ENCODE measurements around the gene EPHB2. TPM values are rescaled to one million over a fixed set of nuclear protein-coding genes. Genes with fewer than 3 reads are reported as not detected.

Gene EPHB2

DNA sequence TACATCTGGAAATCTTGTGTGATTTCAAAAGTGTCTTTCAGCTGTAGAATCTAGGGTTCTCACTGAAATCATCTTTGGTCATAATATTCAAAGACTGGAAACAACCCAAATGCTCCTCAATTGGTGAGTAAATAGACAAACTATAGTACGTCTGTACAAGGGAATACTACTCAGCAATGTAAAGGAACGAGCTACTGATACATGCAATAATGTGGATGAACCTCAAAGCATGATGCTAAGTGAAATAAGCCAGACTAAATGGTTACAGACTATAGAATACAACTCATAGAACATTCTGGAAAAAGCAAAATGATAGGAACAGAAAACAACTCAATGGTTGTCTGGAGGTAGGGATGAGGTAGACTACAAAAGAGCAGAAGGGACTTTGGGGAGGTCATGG lies 259.5 kb downstream of the EPHB2 start:
- no peak overlapping the region for H3K4me3 ChIP-seq (ENCODE audit: low read length in 2 of 2)
- no CpG with 5 or more reads among the region's 2 CpGs for WGBS, 2 donors (ENCODE audit: extremely low coverage in 2 of 2, insufficient read length in 2 of 2, insufficient replicate concordance in 1 of 2)
- peaks cover 0 to 6% of the 10 kb centered on the region in 2 donors for H3K4me1 ChIP-seq (ENCODE audit: control insufficient read depth in 2 of 2, insufficient read depth in 1 of 2, low read depth in 1 of 2, low read length in 2 of 2)
- H3K27me3 ChIP-seq (ENCODE audit: control insufficient read depth in 3 of 3, insufficient read depth in 3 of 3, low read depth in 1 of 3, low read length in 3 of 3), result peaks cover 0 to 31% (median 0%) of the 10 kb centered on the region in 3 experiments
- no peak for DNase-seq (ENCODE audit: low spot score)
- no peak overlapping the region for H3K4ac ChIP-seq (ENCODE audit: low read length)
- no peak overlapping the region for H2BK120ac ChIP-seq (ENCODE audit: low read depth, low read length)
- no peak overlapping the region for H2AFZ ChIP-seq (ENCODE audit: low read length)
- no peak overlapping the region for H2BK15ac ChIP-seq (ENCODE audit: low read length)
- no peak overlapping the region for H3K23ac ChIP-seq (ENCODE audit: low read depth, low read length, poor library complexity)
- H3K79me1 ChIP-seq (ENCODE audit: low read depth, low read length), result no peaks in the 10 kb centered on the region
- no peak overlapping the region for H3K9ac ChIP-seq (ENCODE audit: low read depth, low read length, poor library complexity)
- H2BK5ac ChIP-seq (ENCODE audit: low read length), result no peak overlapping the region
- no peak overlapping the region for H3K27ac ChIP-seq (replicated peaks; ENCODE audit: low read length)
- no peak overlapping the region for H3K4me2 ChIP-seq (ENCODE audit: insufficient read depth, low read length, poor library complexity, severe bottlenecking)
- no peaks in the 10 kb centered on the region for H3K36me3 ChIP-seq (replicated peaks in 1 of 2; ENCODE audit: control insufficient read depth in 2 of 2, insufficient read depth in 2 of 2, low read length in 2 of 2)
- H3K9me3 ChIP-seq (replicated peaks in 1 of 2; ENCODE audit: control insufficient read depth in 2 of 2, insufficient read depth in 1 of 2, low read depth in 1 of 2, low read length in 2 of 2), result peaks cover 0 to 3% of the 10 kb centered on the region in 2 donors
- H3K18ac ChIP-seq (ENCODE audit: low read length), result no peak overlapping the region
- no peak overlapping the region for H3K14ac ChIP-seq (ENCODE audit: low read length)
- no peak overlapping the region for H4K91ac ChIP-seq (ENCODE audit: low read depth, low read length, poor library complexity)
- H4K8ac ChIP-seq (ENCODE audit: low read depth, low read length), result no peak overlapping the region
- H2BK12ac ChIP-seq (ENCODE audit: low read length), result no peak overlapping the region
- no peak overlapping the region for H2AK5ac ChIP-seq (ENCODE audit: low read depth, low read length)

Small RNAs within 50 kb of the gene (small RNA-seq; reads per million reads assigned to genes)
- gene MIR4253 (ENCODE audit: insufficient read depth) (not detected), gene MIR4684 (ENCODE audit: insufficient read depth) (not detected)

Measured in neuronal stem cell (in vitro differentiated cells).